CD4-positive, alpha-beta T cell treated with Interleukin-17A for 4 hours (primary cell): ENCODE results near the gene PBX3.

ENCODE experiments used
- DNase-seq: peaks from one replicate; pipeline ENCODE4 v3.0.0-alpha.2; 2020; ENCODE audit warnings: mixed read lengths

Gene PBX3

GRCh38 chr9:126000256-126000655, 253.1 kb downstream of the PBX3 start:
- DNase-seq: no peak

- no peak for DNase-seq
These were observed 253.8 kb downstream of the PBX3 start for GRCh38 chr9:126000731-126001580.

- DNase-seq: no peak
These were observed 254.5 kb downstream of the PBX3 start for GRCh38 chr9:126001581-126002225.

- DNase-seq: no peak
These were observed 255.5 kb downstream of the PBX3 start for GRCh38 chr9:126002476-126003350.

GRCh38 chr9:126009047-126009446, 261.9 kb downstream of the PBX3 start:
- no peak for DNase-seq

GRCh38 chr9:126014726-126015125, 267.6 kb downstream of the PBX3 start:
- no peak for DNase-seq

- DNase-seq: no peak
These were observed 268.3 kb downstream of the PBX3 start for GRCh38 chr9:126015424-126015823.

- no peak for DNase-seq
These were observed 269.6 kb downstream of the PBX3 start for GRCh38 chr9:126016579-126017290.
